Mammary epithelial cell (primary cell): ENCODE data around the gene PRKAR1A.

ENCODE experiments used
- EZH2 ChIP-seq: IDR thresholded peaks from 2 replicates; pipeline ENCODE4 v1.6.1; 2012; ENCODE audit warnings: low read length, inconsistent platforms, borderline replicate concordance
- TF ChIP-seq, protein P1 (sequence below), 2 donors: IDR thresholded peaks in 1 of 2; conservative IDR thresholded peaks in 1 of 2; 2 replicates each; pipeline ENCODE4 v1.5.1; 2011 to 2012; ENCODE audit warnings: inconsistent platforms in 2 of 2, low read length in 2 of 2, mild to moderate bottlenecking in 2 of 2, control low read depth in 1 of 2, low read depth in 1 of 2; ENCODE audit not compliant: insufficient read depth in 1 of 2; ENCODE audit errors: extremely low read depth in 1 of 2

DNA sequence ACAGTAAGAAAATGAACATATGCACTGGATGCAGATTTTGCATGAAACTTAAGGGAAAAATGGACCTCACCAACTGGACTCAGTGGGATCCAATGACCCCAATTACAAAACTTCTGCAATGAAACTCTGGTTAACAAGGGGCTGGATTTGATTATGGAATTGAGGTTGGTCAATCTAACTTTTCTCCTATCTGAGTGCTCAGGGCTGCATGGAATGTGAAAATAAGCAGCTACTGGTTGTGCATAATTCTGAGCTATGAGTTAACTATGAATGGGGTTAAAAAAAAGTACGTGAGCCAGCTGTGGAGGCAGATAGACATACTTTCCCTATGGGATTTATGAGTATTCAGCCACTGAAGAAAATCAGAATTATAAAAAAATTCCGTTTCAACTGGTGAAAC is 79.8 kb downstream of the PRKAR1A start:
- no peak for TF ChIP-seq EZH2
- TF ChIP-seq, protein P1, sequence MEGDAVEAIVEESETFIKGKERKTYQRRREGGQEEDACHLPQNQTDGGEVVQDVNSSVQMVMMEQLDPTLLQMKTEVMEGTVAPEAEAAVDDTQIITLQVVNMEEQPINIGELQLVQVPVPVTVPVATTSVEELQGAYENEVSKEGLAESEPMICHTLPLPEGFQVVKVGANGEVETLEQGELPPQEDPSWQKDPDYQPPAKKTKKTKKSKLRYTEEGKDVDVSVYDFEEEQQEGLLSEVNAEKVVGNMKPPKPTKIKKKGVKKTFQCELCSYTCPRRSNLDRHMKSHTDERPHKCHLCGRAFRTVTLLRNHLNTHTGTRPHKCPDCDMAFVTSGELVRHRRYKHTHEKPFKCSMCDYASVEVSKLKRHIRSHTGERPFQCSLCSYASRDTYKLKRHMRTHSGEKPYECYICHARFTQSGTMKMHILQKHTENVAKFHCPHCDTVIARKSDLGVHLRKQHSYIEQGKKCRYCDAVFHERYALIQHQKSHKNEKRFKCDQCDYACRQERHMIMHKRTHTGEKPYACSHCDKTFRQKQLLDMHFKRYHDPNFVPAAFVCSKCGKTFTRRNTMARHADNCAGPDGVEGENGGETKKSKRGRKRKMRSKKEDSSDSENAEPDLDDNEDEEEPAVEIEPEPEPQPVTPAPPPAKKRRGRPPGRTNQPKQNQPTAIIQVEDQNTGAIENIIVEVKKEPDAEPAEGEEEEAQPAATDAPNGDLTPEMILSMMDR (conservative IDR thresholded peaks at IDR 0.05 in 1 of 2, IDR thresholded peaks at IDR 0.05 in 1 of 2; ENCODE audit: extremely low read depth in 1 of 2, insufficient read depth in 1 of 2, low read depth in 1 of 2, low read length in 2 of 2): no peak
